ENCODE data around the gene PLEK. TPM values are rescaled to one million over a fixed set of nuclear protein-coding genes. Genes with fewer than 3 reads are reported as not detected.
A peak's percentile ranks its signal among the peaks of the same experiment; 100 is the strongest.

Gene PLEK
- total RNA-seq, 6 experiments from 2014 or later = 0.98 to 14.8 (median 2.4) TPM

DNA sequence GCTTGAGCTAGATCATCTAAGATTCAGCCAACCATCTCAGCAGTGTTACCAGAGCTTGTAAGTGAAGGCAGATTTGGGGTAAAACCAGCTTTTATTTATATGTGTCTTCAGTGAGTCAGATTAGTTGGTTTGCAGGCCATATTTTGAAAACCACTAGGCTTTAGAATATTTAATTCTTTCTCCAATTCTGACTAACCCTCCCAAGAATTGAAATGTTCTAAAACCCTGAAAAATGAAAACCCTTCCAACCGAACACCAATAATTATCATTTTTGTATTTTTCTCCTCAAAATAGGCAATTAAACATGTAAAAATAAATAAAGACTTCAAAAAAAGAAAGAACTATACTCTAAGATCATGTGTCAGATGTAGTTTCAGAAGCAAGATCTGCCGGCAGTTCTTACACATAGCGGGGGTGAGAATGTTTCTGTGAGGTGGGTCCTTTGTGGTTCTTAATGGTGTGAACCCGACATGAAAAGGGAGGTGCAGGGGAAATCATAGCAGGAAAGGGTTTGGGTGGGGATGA lies 14.2 kb downstream of the PLEK start:
- DNase-seq (no peak), ATAC-seq (peak in 1 of 4 donors; percentile 30)
- TF ChIP-seq POLR2A (IDR thresholded peaks at IDR 0.05) = no peak
- TF ChIP-seq, protein P1, sequence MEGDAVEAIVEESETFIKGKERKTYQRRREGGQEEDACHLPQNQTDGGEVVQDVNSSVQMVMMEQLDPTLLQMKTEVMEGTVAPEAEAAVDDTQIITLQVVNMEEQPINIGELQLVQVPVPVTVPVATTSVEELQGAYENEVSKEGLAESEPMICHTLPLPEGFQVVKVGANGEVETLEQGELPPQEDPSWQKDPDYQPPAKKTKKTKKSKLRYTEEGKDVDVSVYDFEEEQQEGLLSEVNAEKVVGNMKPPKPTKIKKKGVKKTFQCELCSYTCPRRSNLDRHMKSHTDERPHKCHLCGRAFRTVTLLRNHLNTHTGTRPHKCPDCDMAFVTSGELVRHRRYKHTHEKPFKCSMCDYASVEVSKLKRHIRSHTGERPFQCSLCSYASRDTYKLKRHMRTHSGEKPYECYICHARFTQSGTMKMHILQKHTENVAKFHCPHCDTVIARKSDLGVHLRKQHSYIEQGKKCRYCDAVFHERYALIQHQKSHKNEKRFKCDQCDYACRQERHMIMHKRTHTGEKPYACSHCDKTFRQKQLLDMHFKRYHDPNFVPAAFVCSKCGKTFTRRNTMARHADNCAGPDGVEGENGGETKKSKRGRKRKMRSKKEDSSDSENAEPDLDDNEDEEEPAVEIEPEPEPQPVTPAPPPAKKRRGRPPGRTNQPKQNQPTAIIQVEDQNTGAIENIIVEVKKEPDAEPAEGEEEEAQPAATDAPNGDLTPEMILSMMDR (IDR thresholded peaks at IDR 0.05) = no peak
- Histone ChIP-seq H3K27me3 (no peaks in the 10 kb centered on the region), H3K27ac (no peak overlapping the region), H3K36me3 (peaks cover 0 to 5% (median 0%) of the 10 kb centered on the region in 4 donors), H3K4me1 (no peaks in the 10 kb centered on the region), H3K9me3 (no peaks in the 10 kb centered on the region), H3K4me3 (no peak overlapping the region)
- intact Hi-C loops (cut with DNase I) = no loop called here
- 68% methylated on average over 4 of the region's 4 CpGs for WGBS (ENCODE audit: insufficient coverage, low coverage, low lambda C conversion rate, missing lambda C conversion rate)

DNA sequence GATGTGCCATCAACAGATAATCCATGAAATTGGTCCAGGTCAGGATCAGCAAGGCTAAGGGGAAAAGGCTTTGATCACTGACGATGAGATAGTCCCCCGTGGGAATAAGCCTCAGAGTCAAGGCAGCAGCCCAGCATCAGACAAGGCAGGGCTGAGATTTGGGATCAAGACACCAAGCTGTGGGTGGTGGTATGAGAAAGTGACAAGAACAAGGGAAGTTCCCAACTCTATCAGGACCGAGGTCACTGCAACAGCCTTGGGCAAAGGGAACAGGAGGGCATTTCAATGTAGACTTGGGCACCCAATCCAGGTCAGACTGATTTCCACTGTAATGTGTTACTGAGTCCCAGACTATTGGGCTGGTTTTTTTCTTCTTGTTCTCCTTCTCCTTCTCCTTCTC lies 18.7 kb downstream of the PLEK start:
- DNase-seq (no peak), ATAC-seq (peak in 1 of 4 donors; percentile 10)
- no peak overlapping the region for H3K4me3 ChIP-seq
- WGBS (ENCODE audit: insufficient coverage, low coverage, low lambda C conversion rate, missing lambda C conversion rate) = 88% methylated on average over 2 of the region's 3 CpGs
- no peaks in the 10 kb centered on the region for H3K4me1 ChIP-seq
- H3K36me3 ChIP-seq = peaks cover 0 to 5% (median 0%) of the 10 kb centered on the region in 4 donors
- no peaks in the 10 kb centered on the region for H3K9me3 ChIP-seq
- intact Hi-C loops (cut with DNase I) = no loop called here
- no peaks in the 10 kb centered on the region for H3K27me3 ChIP-seq
- H3K27ac ChIP-seq = no peak overlapping the region
- TF ChIP-seq, protein P1 (IDR thresholded peaks at IDR 0.05) = no peak
- TF ChIP-seq POLR2A (IDR thresholded peaks at IDR 0.05) = no peak

DNA sequence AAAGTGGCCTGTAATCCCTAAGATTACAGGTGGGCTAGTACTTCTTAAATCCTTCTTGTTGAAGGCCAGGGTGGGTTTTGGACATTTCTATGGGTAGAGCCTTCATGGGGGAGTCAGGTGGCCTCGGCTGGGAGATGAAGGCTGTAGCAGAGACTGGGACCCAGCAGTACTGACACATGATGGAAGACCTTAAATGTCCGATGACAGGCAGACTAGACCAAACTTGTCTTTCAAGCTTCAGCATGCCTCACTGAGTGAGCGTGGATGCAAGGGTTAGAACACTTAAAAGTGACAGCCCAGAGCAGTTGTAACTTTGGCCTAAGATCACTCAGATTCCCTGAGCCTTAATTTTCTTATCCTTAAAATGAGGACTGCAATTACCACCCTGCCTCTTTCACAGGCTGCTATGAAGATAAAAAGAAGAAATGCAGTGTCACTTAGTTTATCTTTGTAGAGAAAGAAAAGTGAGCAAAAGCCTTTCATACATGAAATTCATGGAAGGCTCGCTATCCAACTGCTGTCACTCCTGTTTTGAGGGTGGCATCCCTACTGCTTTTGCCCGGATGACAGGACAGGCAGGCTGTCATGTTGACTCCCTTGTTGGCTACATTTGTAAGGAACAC lies 19.5 kb downstream of the PLEK start:
- TF ChIP-seq, protein P1 (IDR thresholded peaks at IDR 0.05) = no peak
- TF ChIP-seq POLR2A (IDR thresholded peaks at IDR 0.05) = no peak
- no peak for ATAC-seq

DNA sequence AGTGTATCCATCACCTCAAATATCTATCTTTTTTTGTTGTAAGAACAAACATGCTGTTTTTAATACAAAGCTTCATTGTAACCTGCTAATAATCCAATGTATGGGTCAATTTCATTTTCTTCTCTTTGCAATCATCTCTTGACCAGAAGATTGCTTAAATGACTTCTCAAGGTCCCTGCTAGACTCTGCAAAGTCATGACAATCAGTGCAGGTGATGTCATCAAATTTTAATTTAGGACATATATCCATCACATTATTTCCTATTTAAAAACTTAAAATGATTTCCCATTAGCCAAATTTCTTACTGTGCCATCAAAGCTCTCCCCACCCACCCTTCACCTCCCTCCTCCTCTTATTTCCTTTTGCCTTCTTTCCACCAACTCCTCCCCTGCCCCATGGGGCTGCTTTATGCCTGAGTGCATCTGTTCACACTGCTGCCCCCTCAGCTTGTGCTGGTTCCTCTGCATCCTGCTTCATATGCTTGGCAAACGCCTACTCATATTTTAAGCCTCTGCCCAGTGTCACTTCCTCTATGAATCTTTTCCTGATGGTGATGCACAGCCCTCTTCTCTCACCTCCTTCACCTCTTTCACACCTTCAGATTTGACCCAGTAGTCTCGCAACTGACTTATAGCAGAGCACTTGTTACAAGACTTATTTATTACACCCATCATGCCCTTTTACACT lies 20.3 kb downstream of the PLEK start:
- H3K36me3 ChIP-seq = peaks cover 0 to 5% (median 0%) of the 10 kb centered on the region in 4 donors
- TF ChIP-seq, protein P1 (IDR thresholded peaks at IDR 0.05) = no peak
- TF ChIP-seq POLR2A (IDR thresholded peaks at IDR 0.05) = no peak
- ATAC-seq (peak; percentile 37 to 52 (median 45)), DNase-seq (no peak)
- WGBS (ENCODE audit: insufficient coverage, low coverage, low lambda C conversion rate, missing lambda C conversion rate) = 65% methylated on average over 2 of the region's 2 CpGs
- no peaks in the 10 kb centered on the region for H3K27me3 ChIP-seq
- intact Hi-C loops (cut with DNase I) = no loop called here
- no peaks in the 10 kb centered on the region for H3K4me1 ChIP-seq
- no peaks in the 10 kb centered on the region for H3K9me3 ChIP-seq
- no peak overlapping the region for H3K27ac ChIP-seq
- H3K4me3 ChIP-seq = no peak overlapping the region

More for the DNA sequence above, 19.5 kb downstream of the PLEK start:
- intact Hi-C loops (cut with DNase I) = no loop called here
- Histone ChIP-seq H3K36me3 (peaks cover 0 to 5% (median 0%) of the 10 kb centered on the region in 4 donors), H3K4me3 (no peak overlapping the region), H3K27ac (no peak overlapping the region), H3K27me3 (no peaks in the 10 kb centered on the region), H3K4me1 (no peaks in the 10 kb centered on the region), H3K9me3 (no peaks in the 10 kb centered on the region)
- no peak for DNase-seq
- 69% methylated on average over 3 of the region's 5 CpGs for WGBS (ENCODE audit: insufficient coverage, low coverage, low lambda C conversion rate, missing lambda C conversion rate)

All from right lobe of liver (tissue), 6 donors.